PC-3 (cell line): ENCODE data around the gene DYNLL2.
"Not testable (repeated sequence)": the region's sequence is repeated elsewhere in the genome, so short reads cannot be mapped to it uniquely, and the experiment has no call there.

Source experiments
- CTCF ChIP-seq: fragments of 300-600 bp; sonication (generic); conservative IDR thresholded peaks from 2 replicates; pipeline ENCODE4 v1.5.1; 2017; ENCODE audit warnings: antibody characterized with exemption, low read depth, mild to moderate bottlenecking, low read length
- EZH2 ChIP-seq: fragments of 300-600 bp; sonication (generic); IDR thresholded peaks from one replicate; pipeline ENCODE4 v1.6.1; 2017; ENCODE audit warnings: antibody characterized with exemption, mild to moderate bottlenecking, low read length; ENCODE audit not compliant: unreplicated experiment

DNA sequence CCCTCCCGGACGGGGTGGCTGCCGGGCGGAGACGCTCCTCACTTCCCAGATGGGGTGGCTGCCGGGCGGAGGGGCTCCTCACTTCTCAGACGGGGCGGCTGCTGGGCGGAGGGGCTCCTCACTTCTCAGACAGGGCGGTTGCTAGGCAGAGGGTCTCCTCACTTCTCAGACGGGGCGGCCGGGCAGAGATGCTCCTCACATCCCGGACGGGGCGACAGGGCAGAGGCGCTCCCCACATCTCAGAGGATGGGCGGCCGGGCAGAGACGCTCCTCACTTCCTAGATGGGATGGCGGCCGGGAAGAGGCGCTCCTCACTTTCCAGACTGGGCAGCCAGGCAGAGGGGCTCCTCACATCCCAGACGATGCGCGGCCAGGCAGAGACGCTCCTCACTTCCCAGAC, 8.8 kb upstream of the DYNLL2 start:
- not testable (repeated sequence) for TF ChIP-seq CTCF, EZH2
